Measurements from ENCODE around the gene MEIS2.

Gene MEIS2

DNA sequence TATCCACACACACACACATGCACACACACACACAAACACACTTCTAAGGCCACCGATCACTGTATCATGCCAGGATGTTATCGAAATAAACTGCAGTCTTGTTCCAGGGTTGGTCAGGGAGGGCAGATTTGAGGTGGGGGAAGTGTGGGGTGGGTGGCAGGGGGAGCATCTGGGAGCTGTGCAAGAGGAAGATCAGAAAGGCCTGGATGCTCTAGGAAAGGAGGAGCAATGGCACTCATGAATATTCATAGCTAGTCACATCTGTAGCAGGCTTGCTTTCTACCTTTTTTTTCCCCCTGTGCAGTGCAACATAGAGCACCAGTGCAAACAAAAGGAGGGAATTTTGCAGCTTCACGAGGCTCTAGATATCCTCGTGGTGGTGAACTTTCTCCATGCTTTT is 84.9 kb downstream of the MEIS2 start:
- Mint-ChIP-seq H3K36me3 (no peaks in the 10 kb centered on the region), H3K4me3 (no peak overlapping the region), H3K27ac (no peak overlapping the region), H3K9me3 (no peaks in the 10 kb centered on the region), H3K27me3 (no peaks in the 10 kb centered on the region), H3K4me1 (no peaks in the 10 kb centered on the region)
- no peak for DNase-seq
- CTCF ChIA-PET, result no interaction called here

DNA sequence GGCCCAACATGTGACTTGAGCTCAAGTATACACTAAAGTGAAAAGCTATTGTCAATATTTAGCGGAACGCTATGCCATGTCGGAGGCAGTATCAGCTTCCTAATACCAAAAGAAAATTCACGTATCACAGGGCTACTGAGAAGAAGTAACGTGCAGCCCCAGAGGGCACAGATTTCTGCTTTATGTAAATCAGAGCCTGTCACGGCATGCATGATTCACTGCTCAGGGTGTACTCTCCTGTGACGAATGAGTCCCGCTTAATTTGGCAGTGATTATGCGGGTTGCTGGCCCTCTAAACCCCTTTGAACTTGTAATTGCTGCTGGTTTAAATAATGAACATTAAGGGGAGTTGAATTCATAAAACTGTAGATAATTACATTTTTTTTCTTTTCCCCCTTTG is 85.3 kb downstream of the MEIS2 start:
- Mint-ChIP-seq H3K36me3 (no peaks in the 10 kb centered on the region), H3K27ac (no peak overlapping the region), H3K4me3 (no peak overlapping the region), H3K27me3 (no peaks in the 10 kb centered on the region), H3K4me1 (no peaks in the 10 kb centered on the region), H3K9me3 (no peaks in the 10 kb centered on the region)
- CTCF ChIA-PET, result no interaction called here
- DNase-seq, result no peak

DNA sequence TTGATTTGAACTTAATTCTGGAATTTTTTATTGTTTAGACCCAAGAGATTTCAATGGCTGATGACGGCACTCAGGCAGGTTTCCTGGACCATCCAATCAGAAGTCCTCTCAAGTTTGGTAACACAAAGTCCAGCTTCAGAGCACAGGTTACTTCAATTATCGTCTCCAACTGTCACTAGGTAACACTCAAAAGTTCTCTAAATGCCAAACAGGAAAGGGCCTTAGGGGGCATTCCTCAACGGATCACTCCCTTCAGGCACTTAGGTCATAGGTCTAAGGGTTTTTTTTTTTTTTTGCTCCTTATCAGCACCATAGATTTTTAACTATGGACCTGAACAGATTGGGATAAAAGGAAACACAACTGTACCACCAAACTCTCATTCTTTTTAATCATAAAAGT is 85.8 kb downstream of the MEIS2 start:
- Mint-ChIP-seq H3K27ac (no peak overlapping the region), H3K36me3 (no peaks in the 10 kb centered on the region), H3K4me3 (no peak overlapping the region), H3K27me3 (no peaks in the 10 kb centered on the region), H3K9me3 (no peaks in the 10 kb centered on the region), H3K4me1 (no peaks in the 10 kb centered on the region)
- DNase-seq, result no peak
- CTCF ChIA-PET, result no interaction called here

DNA sequence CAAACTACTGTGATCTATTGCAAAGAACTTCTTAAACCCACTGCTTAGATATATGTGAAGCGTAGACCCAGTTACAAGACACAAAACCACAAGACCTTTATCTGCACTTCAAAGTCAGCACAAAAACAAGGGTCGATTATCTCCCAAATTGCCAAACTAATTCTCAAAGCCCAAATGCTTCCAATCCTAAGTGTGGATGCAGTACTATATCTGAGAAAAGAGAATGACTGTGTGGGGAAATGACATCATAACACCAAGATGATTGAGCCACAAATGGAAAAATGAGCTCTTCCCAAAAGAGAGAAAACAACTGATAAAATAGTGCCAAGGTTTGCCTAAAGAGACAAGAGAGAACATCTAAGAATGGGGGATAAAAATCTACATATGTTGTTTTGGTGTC is 86.2 kb downstream of the MEIS2 start:
- Mint-ChIP-seq H3K9me3 (no peaks in the 10 kb centered on the region), H3K27me3 (no peaks in the 10 kb centered on the region), H3K4me1 (no peaks in the 10 kb centered on the region), H3K36me3 (no peaks in the 10 kb centered on the region), H3K27ac (no peak overlapping the region), H3K4me3 (no peak overlapping the region)
- CTCF ChIA-PET, result no interaction called here
- DNase-seq, result no peak

DNA sequence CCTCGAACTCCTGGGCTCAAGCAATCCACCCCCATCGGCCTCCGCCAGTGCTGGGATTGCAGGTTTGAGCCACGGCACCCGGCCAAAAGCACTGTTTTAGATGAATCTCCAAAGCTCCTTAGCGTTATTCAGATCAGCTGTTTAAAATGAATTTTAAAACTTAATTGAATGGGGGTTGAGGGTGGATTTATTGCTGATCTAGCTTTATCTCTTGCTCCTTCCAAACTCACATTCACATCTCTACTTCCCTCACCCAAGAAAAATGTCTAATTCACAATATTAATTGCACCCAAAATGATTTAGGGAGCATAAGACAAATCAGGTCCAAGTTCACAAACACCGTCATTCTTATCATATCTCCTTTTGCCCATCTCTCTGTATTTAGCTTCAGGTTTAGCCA is 89.8 kb downstream of the MEIS2 start:
- DNase-seq, result no peak
- Mint-ChIP-seq H3K4me1 (no peaks in the 10 kb centered on the region), H3K9me3 (no peaks in the 10 kb centered on the region), H3K27ac (no peak overlapping the region), H3K36me3 (no peaks in the 10 kb centered on the region), H3K27me3 (no peaks in the 10 kb centered on the region), H3K4me3 (no peak overlapping the region)
- CTCF ChIA-PET, result no interaction called here

GRCh38 chr15:37009288-37009687 is 91.1 kb downstream of the MEIS2 start:
- Mint-ChIP-seq H3K9me3 (no peaks in the 10 kb centered on the region), H3K27me3 (no peaks in the 10 kb centered on the region), H3K27ac (no peak overlapping the region), H3K4me1 (no peaks in the 10 kb centered on the region), H3K4me3 (no peak overlapping the region), H3K36me3 (no peaks in the 10 kb centered on the region)
- DNase-seq, result no peak
- CTCF ChIA-PET, result no interaction called here

GRCh38 chr15:37008205-37008604 is 92.1 kb downstream of the MEIS2 start:
- H3K4me3 Mint-ChIP-seq, result no peak overlapping the region
- H3K4me1 Mint-ChIP-seq, result no peaks in the 10 kb centered on the region
- H3K27ac Mint-ChIP-seq, result no peak overlapping the region
- CTCF ChIA-PET, result no interaction called here
- no peaks in the 10 kb centered on the region for H3K36me3 Mint-ChIP-seq
- DNase-seq, result no peak
- no peaks in the 10 kb centered on the region for H3K9me3 Mint-ChIP-seq
- no peaks in the 10 kb centered on the region for H3K27me3 Mint-ChIP-seq

- CTCF ChIA-PET, result no interaction called here
- Mint-ChIP-seq H3K9me3 (no peaks in the 10 kb centered on the region), H3K4me1 (no peaks in the 10 kb centered on the region), H3K4me3 (no peak overlapping the region), H3K36me3 (no peaks in the 10 kb centered on the region), H3K27ac (no peak overlapping the region), H3K27me3 (no peaks in the 10 kb centered on the region)
- no peak for DNase-seq
Measured at GRCh38 chr15:37007301-37007700, 93.0 kb downstream of the MEIS2 start.

GRCh38 chr15:37004981-37005735 is 95.2 kb downstream of the MEIS2 start:
- H3K9me3 Mint-ChIP-seq, result no peaks in the 10 kb centered on the region
- CTCF ChIA-PET, result no interaction called here
- H3K4me3 Mint-ChIP-seq, result no peak overlapping the region
- H3K4me1 Mint-ChIP-seq, result no peaks in the 10 kb centered on the region
- H3K27me3 Mint-ChIP-seq, result no peaks in the 10 kb centered on the region
- no peak for DNase-seq
- H3K27ac Mint-ChIP-seq, result no peak overlapping the region
- no peaks in the 10 kb centered on the region for H3K36me3 Mint-ChIP-seq

DNA sequence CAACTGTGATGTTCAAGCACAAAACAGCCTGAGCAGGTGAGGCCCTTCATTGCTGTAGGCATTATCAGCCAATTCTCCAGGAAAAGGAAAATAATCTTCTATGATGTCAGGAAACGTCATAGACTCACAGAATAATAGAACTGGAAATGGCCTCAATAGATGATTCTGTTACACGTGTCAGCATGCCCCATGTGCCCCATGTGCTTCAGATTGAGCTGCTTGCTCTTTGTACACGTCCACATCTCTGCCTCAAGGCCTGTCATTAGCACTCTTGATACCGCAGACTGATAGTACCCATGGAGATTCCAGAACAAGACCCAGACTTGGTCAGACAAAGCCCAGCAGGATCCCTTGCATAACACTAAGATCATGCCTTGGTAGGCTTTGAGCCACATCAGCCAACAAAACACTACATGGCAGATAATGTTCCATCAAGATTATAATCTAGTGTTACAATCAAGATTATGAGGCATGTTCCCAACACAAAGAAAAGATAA is 95.9 kb downstream of the MEIS2 start:
- no peaks in the 10 kb centered on the region for H3K27me3 Mint-ChIP-seq
- H3K4me1 Mint-ChIP-seq, result no peaks in the 10 kb centered on the region
- no peak for DNase-seq
- no peak overlapping the region for H3K27ac Mint-ChIP-seq
- H3K4me3 Mint-ChIP-seq, result no peak overlapping the region
- H3K36me3 Mint-ChIP-seq, result no peaks in the 10 kb centered on the region
- no peaks in the 10 kb centered on the region for H3K9me3 Mint-ChIP-seq
- CTCF ChIA-PET, result no interaction called here

DNA sequence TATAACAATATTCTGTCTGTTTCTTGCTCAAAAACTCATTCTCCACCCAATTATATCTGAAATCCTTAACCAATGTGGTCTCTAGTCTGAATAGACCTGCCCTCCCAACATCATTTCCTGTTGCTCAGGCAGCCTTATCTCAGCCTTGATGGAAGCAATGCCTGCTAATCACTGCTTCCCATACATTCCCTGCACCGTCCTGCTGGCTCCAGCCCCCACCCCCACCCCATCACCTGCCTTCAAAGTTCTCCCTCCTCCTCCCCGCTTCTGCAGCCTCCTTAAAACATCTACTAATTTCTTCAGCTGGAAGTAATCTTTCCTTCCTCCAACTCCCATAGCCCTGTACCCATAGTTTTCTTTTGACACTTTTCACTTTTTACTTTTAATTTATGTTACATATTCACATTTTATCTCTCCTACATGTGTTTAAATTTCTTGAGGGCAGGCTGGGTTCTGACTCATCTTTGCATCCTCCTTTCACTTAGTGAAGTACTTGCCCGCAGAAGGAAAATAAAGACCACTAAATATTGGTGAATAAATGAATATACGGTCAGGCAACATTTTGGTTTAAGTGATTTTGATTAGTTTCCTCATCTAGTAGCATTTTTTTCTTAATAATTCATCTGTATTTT is 98.2 kb downstream of the MEIS2 start:
- no peak overlapping the region for H3K4me3 Mint-ChIP-seq
- H3K36me3 Mint-ChIP-seq, result no peaks in the 10 kb centered on the region
- CTCF ChIA-PET, result no interaction called here
- no peaks in the 10 kb centered on the region for H3K4me1 Mint-ChIP-seq
- no peaks in the 10 kb centered on the region for H3K27me3 Mint-ChIP-seq
- no peak overlapping the region for H3K27ac Mint-ChIP-seq
- DNase-seq, result no peak
- H3K9me3 Mint-ChIP-seq, result no peaks in the 10 kb centered on the region

- DNase-seq, result no peak
- no peaks in the 10 kb centered on the region for H3K27me3 Mint-ChIP-seq
- no peaks in the 10 kb centered on the region for H3K9me3 Mint-ChIP-seq
- no peaks in the 10 kb centered on the region for H3K4me1 Mint-ChIP-seq
- no peak overlapping the region for H3K27ac Mint-ChIP-seq
- no peaks in the 10 kb centered on the region for H3K36me3 Mint-ChIP-seq
- H3K4me3 Mint-ChIP-seq, result no peak overlapping the region
- CTCF ChIA-PET, result no interaction called here
Measured at GRCh38 chr15:37001417-37001816, 98.9 kb downstream of the MEIS2 start.

DNA sequence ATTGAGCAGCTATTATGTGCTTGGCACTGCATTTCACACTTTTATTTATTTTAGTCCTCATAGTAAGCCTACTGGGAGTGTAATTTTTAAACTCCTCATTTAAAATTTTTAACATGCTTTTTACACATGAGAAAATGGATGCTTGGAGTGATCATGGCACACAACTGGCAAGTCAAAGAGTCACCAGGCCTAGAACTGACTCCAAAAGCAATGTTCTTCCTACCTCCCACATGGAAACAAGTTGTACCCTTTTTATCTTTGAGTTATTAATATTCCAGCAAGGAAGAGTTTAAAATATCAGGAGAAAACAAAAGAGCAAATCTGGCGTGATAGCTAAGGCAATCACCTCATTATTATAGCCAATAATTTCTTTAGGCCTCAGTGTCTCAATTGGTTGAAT is 100.6 kb downstream of the MEIS2 start:
- DNase-seq, result no peak
- Mint-ChIP-seq H3K27me3 (no peaks in the 10 kb centered on the region), H3K36me3 (no peaks in the 10 kb centered on the region), H3K4me1 (no peaks in the 10 kb centered on the region), H3K4me3 (no peak overlapping the region), H3K9me3 (no peaks in the 10 kb centered on the region), H3K27ac (no peak overlapping the region)
- CTCF ChIA-PET, result no interaction called here

GRCh38 chr15:36996538-36997181 is 103.7 kb downstream of the MEIS2 start:
- Mint-ChIP-seq H3K27ac (no peak overlapping the region), H3K27me3 (no peaks in the 10 kb centered on the region), H3K4me3 (no peak overlapping the region), H3K9me3 (no peaks in the 10 kb centered on the region), H3K36me3 (no peaks in the 10 kb centered on the region), H3K4me1 (no peaks in the 10 kb centered on the region)
- CTCF ChIA-PET, result no interaction called here
- no peak for DNase-seq

GRCh38 chr15:36996121-36996520 is 104.2 kb downstream of the MEIS2 start:
- no peaks in the 10 kb centered on the region for H3K9me3 Mint-ChIP-seq
- CTCF ChIA-PET, result no interaction called here
- H3K36me3 Mint-ChIP-seq, result no peaks in the 10 kb centered on the region
- H3K27ac Mint-ChIP-seq, result no peak overlapping the region
- H3K4me1 Mint-ChIP-seq, result no peaks in the 10 kb centered on the region
- no peak for DNase-seq
- no peak overlapping the region for H3K4me3 Mint-ChIP-seq
- no peaks in the 10 kb centered on the region for H3K27me3 Mint-ChIP-seq

All from activated naive CD4-positive, alpha-beta T cell treated with anti-CD3 and anti-CD28 coated beads, Interleukin-2, amount 10 ng/mL, durations not matched to agents 7 days and 5 days (primary cell).